KOPT-K1 (cell line): ENCODE measurements around the gene CAMK4.

Experiments
- H3K27ac ChIP-seq: fragments of 200-600 bp; sonication (generic); 2 replicates; pipeline ENCODE4 v1.5.1; 2016; ENCODE audit warnings: antibody characterized with exemption, mild to moderate bottlenecking, low read depth, low read length; ENCODE audit not compliant: poor library complexity, severe bottlenecking
- H3K36me3 ChIP-seq: fragments of 200-600 bp; sonication (generic); 2 replicates; pipeline ENCODE4 v1.5.1; 2017; ENCODE audit warnings: antibody characterized with exemption, mild to moderate bottlenecking, low read length, moderate library complexity; ENCODE audit not compliant: insufficient read depth
- H3K9me3 ChIP-seq: fragments of 200-600 bp; sonication (generic); 2 replicates; pipeline ENCODE4 v1.5.1; 2017; ENCODE audit warnings: antibody characterized with exemption, low read length, mild to moderate bottlenecking; ENCODE audit not compliant: insufficient read depth, poor library complexity, severe bottlenecking

The CAMK4 gene

GRCh38 chr5:111412593-111412992 lies 188.4 kb downstream of the CAMK4 start:
- Histone ChIP-seq H3K9me3 (peaks cover 15% of the 10 kb centered on the region), H3K27ac (no peak overlapping the region), H3K36me3 (peaks cover 8% of the 10 kb centered on the region)

GRCh38 chr5:111415053-111415452 lies 190.9 kb downstream of the CAMK4 start:
- no peaks in the 10 kb centered on the region for H3K9me3 ChIP-seq
- H3K27ac ChIP-seq: no peak overlapping the region
- no peaks in the 10 kb centered on the region for H3K36me3 ChIP-seq

GRCh38 chr5:111422245-111422644 lies 198.1 kb downstream of the CAMK4 start:
- Histone ChIP-seq H3K27ac (no peak overlapping the region), H3K9me3 (peaks cover 14% of the 10 kb centered on the region)

GRCh38 chr5:111422747-111423720 lies 198.8 kb downstream of the CAMK4 start:
- no peak overlapping the region for H3K27ac ChIP-seq
- H3K9me3 ChIP-seq: peaks cover 22% of the 10 kb centered on the region
- H3K36me3 ChIP-seq: peaks cover 11% of the 10 kb centered on the region; the same call in 1 of the 2 replicates

More at GRCh38 chr5:111422245-111422644, 198.1 kb downstream of the CAMK4 start:
- peaks cover 9% of the 10 kb centered on the region; the same call in 1 of the 2 replicates for H3K36me3 ChIP-seq

- Histone ChIP-seq H3K9me3 (peaks cover 24% of the 10 kb centered on the region), H3K27ac (no peak overlapping the region), H3K36me3 (peaks cover 11% of the 10 kb centered on the region; the same call in 1 of the 2 replicates)
Measured at GRCh38 chr5:111425205-111425604, 201.0 kb downstream of the CAMK4 start.

- Histone ChIP-seq H3K36me3 (peaks cover 11% of the 10 kb centered on the region; the same call in 1 of the 2 replicates), H3K27ac (no peak overlapping the region), H3K9me3 (peaks cover 11% of the 10 kb centered on the region)
Measured at GRCh38 chr5:111427762-111428161, 203.6 kb downstream of the CAMK4 start.

GRCh38 chr5:111432883-111433536 lies 208.8 kb downstream of the CAMK4 start:
- peaks cover 2% of the 10 kb centered on the region for H3K9me3 ChIP-seq
- H3K27ac ChIP-seq: no peak overlapping the region
- no peaks in the 10 kb centered on the region for H3K36me3 ChIP-seq

- no peak overlapping the region for H3K27ac ChIP-seq
- no peaks in the 10 kb centered on the region for H3K36me3 ChIP-seq
- H3K9me3 ChIP-seq: no peaks in the 10 kb centered on the region
Measured at GRCh38 chr5:111434800-111435199, 210.6 kb downstream of the CAMK4 start.

GRCh38 chr5:111439473-111440075 lies 215.4 kb downstream of the CAMK4 start:
- Histone ChIP-seq H3K27ac (no peak overlapping the region), H3K36me3 (no peaks in the 10 kb centered on the region), H3K9me3 (no peaks in the 10 kb centered on the region)

- H3K9me3 ChIP-seq: no peaks in the 10 kb centered on the region
- peaks cover 20% of the 10 kb centered on the region for H3K36me3 ChIP-seq
- no peak overlapping the region for H3K27ac ChIP-seq
Measured at GRCh38 chr5:111447099-111447498, 222.9 kb downstream of the CAMK4 start.

GRCh38 chr5:111447822-111448221 lies 223.6 kb downstream of the CAMK4 start:
- Histone ChIP-seq H3K9me3 (no peaks in the 10 kb centered on the region), H3K27ac (no peak overlapping the region), H3K36me3 (peaks cover 22% of the 10 kb centered on the region)

GRCh38 chr5:111453295-111453694 lies 229.1 kb downstream of the CAMK4 start:
- H3K36me3 ChIP-seq: peaks cover 27% of the 10 kb centered on the region
- no peaks in the 10 kb centered on the region for H3K9me3 ChIP-seq
- no peak overlapping the region for H3K27ac ChIP-seq

GRCh38 chr5:111453747-111454146 lies 229.6 kb downstream of the CAMK4 start:
- H3K27ac ChIP-seq: no peak overlapping the region

GRCh38 chr5:111454198-111454622 lies 230.0 kb downstream of the CAMK4 start:
- peaks cover 26% of the 10 kb centered on the region for H3K36me3 ChIP-seq

More at GRCh38 chr5:111453747-111454146, 229.6 kb downstream of the CAMK4 start:
- no peaks in the 10 kb centered on the region for H3K9me3 ChIP-seq
- H3K36me3 ChIP-seq: peaks cover 27% of the 10 kb centered on the region

GRCh38 chr5:111454776-111455175 lies 230.6 kb downstream of the CAMK4 start:
- Histone ChIP-seq H3K9me3 (no peaks in the 10 kb centered on the region), H3K36me3 (peaks cover 21% of the 10 kb centered on the region), H3K27ac (no peak overlapping the region)

More at GRCh38 chr5:111454198-111454622, 230.0 kb downstream of the CAMK4 start:
- H3K27ac ChIP-seq: no peak overlapping the region
- H3K9me3 ChIP-seq: no peaks in the 10 kb centered on the region
